Smooth muscle cell (in vitro differentiated cells): ENCODE measurements around the gene TCEANC2. TPM values are rescaled to one million over a fixed set of nuclear protein-coding genes. Genes with fewer than 3 reads are reported as not detected.

Experiments
- DNase-seq: peaks from one replicate; lab custom pipeline; 2025; ENCODE audit not compliant: unreplicated experiment; lab: John Stamatoyannopoulos, UW
- H2AFZ ChIP-seq: fragments of 200-600 bp; sonication (generic); 2 replicates; pipeline ENCODE4 v1.6.0; 2016; ENCODE audit warnings: antibody characterized with exemption, low read depth, mild to moderate bottlenecking
- H3F3A ChIP-seq: fragments of 200-600 bp; sonication (generic); 2 replicates; pipeline ENCODE4 v1.6.0; 2017; ENCODE audit warnings: antibody characterized with exemption, low read depth
- H3K27ac ChIP-seq: fragments of 200-600 bp; sonication (generic); 2 replicates; pipeline ENCODE4 v1.5.1; 2016; ENCODE audit warnings: low read depth, mild to moderate bottlenecking
- H3K27me3 ChIP-seq: fragments of 200-600 bp; sonication (generic); 2 replicates; pipeline ENCODE4 v1.6.1; 2016; ENCODE audit warnings: low read depth, mild to moderate bottlenecking
- H3K36me3 ChIP-seq: fragments of 200-600 bp; sonication (generic); 2 replicates; pipeline ENCODE4 v1.5.1; 2016; ENCODE audit warnings: low read depth
- H3K4me1 ChIP-seq: fragments of 200-600 bp; sonication (generic); 2 replicates; pipeline ENCODE4 v1.5.1; 2016; ENCODE audit warnings: low read depth
- H3K4me2 ChIP-seq: fragments of 200-600 bp; sonication (generic); 2 replicates; pipeline ENCODE4 v1.6.0; 2016; ENCODE audit warnings: mild to moderate bottlenecking
- H3K4me3 ChIP-seq: fragments of 200-600 bp; sonication (generic); 2 replicates; pipeline ENCODE4 v1.5.1; 2016; ENCODE audit warnings: mild to moderate bottlenecking
- H3K79me2 ChIP-seq: fragments of 200-600 bp; sonication (generic); 2 replicates; pipeline ENCODE4 v1.6.0; 2016; ENCODE audit warnings: low read depth, mild to moderate bottlenecking
- H3K9ac ChIP-seq: fragments of 200-600 bp; sonication (generic); 2 replicates; pipeline ENCODE4 v1.6.0; 2016; ENCODE audit warnings: low read depth
- H3K9me3 ChIP-seq: fragments of 200-600 bp; sonication (generic); replicated peaks from 2 replicates; pipeline ENCODE4 v1.5.1; 2016; ENCODE audit warnings: low read depth
- H4K20me1 ChIP-seq: fragments of 200-600 bp; sonication (generic); 2 replicates; pipeline ENCODE4 v1.6.0; 2016; ENCODE audit warnings: low read depth
- WGBS: methylation state at CpG from one replicate; pipeline ENCODE4 v1.1.7; 2016; ENCODE audit warnings: low lambda C conversion rate; 5-methylcytosine and 5-hydroxymethylcytosine counted together
- polyA plus RNA-seq: library from polyadenylated mRNA; unstranded; fragments of >200 nt; fragmentation: Nextera tagmentation; extraction: Ambion mirVana; gene quantifications from 2 replicates; pipeline ENCODE4 v1.2.1, GENCODE V29; 2016
- total RNA-seq: library from RNA; depleted of rRNA; stranded (reverse); fragments of >200 nt; gene quantifications from 2 replicates; pipeline ENCODE4 v1.2.3, GENCODE V29; 2014
- TF ChIP-seq, protein P1 (sequence below): fragments of 200-600 bp; sonication (generic); IDR thresholded peaks from 2 replicates; pipeline ENCODE4 v1.5.1; 2017; ENCODE audit warnings: borderline replicate concordance, mild to moderate bottlenecking, antibody characterized with exemption; ENCODE audit not compliant: insufficient read depth, poor library complexity, severe bottlenecking

The TCEANC2 gene
- total and polyA plus RNA-seq, 2 experiments from 2014 or later = 2.1 to 4.6 TPM

- TF ChIP-seq, protein P1, sequence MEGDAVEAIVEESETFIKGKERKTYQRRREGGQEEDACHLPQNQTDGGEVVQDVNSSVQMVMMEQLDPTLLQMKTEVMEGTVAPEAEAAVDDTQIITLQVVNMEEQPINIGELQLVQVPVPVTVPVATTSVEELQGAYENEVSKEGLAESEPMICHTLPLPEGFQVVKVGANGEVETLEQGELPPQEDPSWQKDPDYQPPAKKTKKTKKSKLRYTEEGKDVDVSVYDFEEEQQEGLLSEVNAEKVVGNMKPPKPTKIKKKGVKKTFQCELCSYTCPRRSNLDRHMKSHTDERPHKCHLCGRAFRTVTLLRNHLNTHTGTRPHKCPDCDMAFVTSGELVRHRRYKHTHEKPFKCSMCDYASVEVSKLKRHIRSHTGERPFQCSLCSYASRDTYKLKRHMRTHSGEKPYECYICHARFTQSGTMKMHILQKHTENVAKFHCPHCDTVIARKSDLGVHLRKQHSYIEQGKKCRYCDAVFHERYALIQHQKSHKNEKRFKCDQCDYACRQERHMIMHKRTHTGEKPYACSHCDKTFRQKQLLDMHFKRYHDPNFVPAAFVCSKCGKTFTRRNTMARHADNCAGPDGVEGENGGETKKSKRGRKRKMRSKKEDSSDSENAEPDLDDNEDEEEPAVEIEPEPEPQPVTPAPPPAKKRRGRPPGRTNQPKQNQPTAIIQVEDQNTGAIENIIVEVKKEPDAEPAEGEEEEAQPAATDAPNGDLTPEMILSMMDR = no peak
- Histone ChIP-seq H3K9ac (peak overlapping the region; percentile 95), H3K36me3 (no peaks in the 10 kb centered on the region), H3K4me3 (peak overlapping the region; percentile 77), H3K79me2 (peaks cover 46% of the 10 kb centered on the region), H3K27ac (peak overlapping the region; percentile 91), H2AFZ (peak overlapping the region; percentile 57), H4K20me1 (peaks cover 41% of the 10 kb centered on the region), H3K4me2 (peak overlapping the region; percentile 84), H3K27me3 (no peaks in the 10 kb centered on the region), H3F3A (peaks cover 4% of the 10 kb centered on the region), H3K4me1 (peaks cover 13% of the 10 kb centered on the region), H3K9me3 (no peaks in the 10 kb centered on the region)
- DNase-seq = no peak
- 1% methylated on average over 23 of the region's 23 CpGs for WGBS
These were observed 926 bp upstream of the TCEANC2 start for GRCh38 chr1:54052431-54052933.

DNA sequence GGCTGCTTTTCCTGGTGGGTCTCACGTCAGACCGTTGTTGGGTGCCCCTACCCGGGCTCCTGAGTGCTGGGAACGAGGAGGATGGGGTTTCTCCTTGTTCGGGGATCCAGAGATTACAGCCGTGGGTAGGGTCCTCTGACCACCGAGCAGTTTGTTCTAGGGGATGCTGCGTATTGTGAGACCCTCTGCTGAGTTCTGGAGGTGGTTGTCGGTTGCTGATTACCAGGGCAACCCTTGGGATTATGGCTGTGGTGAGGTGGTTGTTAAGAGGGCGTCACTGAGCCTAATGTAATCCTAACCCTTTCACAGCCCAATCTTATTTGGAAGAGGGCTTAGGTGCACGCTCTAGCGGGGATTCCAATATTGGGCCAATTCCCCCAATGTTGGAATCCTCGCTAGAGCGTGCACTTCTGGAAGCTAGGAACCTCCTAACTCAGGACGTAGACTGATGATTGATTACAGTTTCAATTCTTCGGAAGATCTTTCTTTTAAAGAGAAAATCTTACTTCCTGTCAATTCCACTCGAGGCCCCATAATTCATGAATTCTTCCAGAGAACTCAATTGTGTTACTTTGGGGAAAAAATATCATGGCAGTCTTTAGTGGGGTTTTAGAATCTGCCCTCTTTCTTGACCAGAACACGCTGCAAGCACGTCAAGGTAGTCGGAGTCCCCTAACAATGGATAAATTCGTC is 483 bp downstream of the TCEANC2 start:
- TF ChIP-seq, protein P1 = no peak
- WGBS = 23% methylated on average over 21 of the region's 21 CpGs
- Histone ChIP-seq H3K36me3 (no peaks in the 10 kb centered on the region), H3K4me1 (peaks cover 13% of the 10 kb centered on the region), H3K79me2 (peaks cover 32% of the 10 kb centered on the region), H3K9me3 (no peaks in the 10 kb centered on the region), H3K9ac (peak overlapping the region; percentile 95), H3K27me3 (no peaks in the 10 kb centered on the region), H3K4me3 (peak overlapping the region; percentile 77), H2AFZ (peak overlapping the region; percentile 64), H3K4me2 (peak overlapping the region; percentile 84), H3K27ac (peak overlapping the region; percentile 91), H3F3A (peaks cover 4% of the 10 kb centered on the region), H4K20me1 (peaks cover 27% of the 10 kb centered on the region)
- DNase-seq = no peak

GRCh38 chr1:54054438-54054749 is 986 bp downstream of the TCEANC2 start:
- TF ChIP-seq, protein P1 = no peak
- WGBS = 76% methylated on average over 5 of the region's 5 CpGs
- peak overlapping the region; percentile 84 for H3K4me2 ChIP-seq
- H3K27me3 ChIP-seq = no peaks in the 10 kb centered on the region
- peaks cover 4% of the 10 kb centered on the region for H3F3A ChIP-seq
- peak overlapping the region; percentile 77 for H3K4me3 ChIP-seq
- H3K9ac ChIP-seq = peak overlapping the region; percentile 95
- H3K36me3 ChIP-seq = no peaks in the 10 kb centered on the region
- H3K27ac ChIP-seq = no peak overlapping the region
- no peak for DNase-seq
- peaks cover 27% of the 10 kb centered on the region for H3K79me2 ChIP-seq
- no peaks in the 10 kb centered on the region for H3K9me3 ChIP-seq
- peaks cover 22% of the 10 kb centered on the region for H4K20me1 ChIP-seq
- peaks cover 13% of the 10 kb centered on the region for H3K4me1 ChIP-seq
- H2AFZ ChIP-seq = peak overlapping the region; percentile 64

- DNase-seq = no peak
- Histone ChIP-seq H3K4me3 (no peak overlapping the region), H3K27me3 (no peaks in the 10 kb centered on the region), H3K36me3 (no peaks in the 10 kb centered on the region), H3K9ac (no peak overlapping the region), H3K4me1 (no peaks in the 10 kb centered on the region), H3F3A (no peaks in the 10 kb centered on the region), H3K79me2 (no peaks in the 10 kb centered on the region), H4K20me1 (no peaks in the 10 kb centered on the region), H3K27ac (no peak overlapping the region), H3K9me3 (no peaks in the 10 kb centered on the region), H3K4me2 (no peak overlapping the region), H2AFZ (no peak overlapping the region)
- TF ChIP-seq, protein P1 = no peak
- WGBS = 95% methylated on average over 5 of the region's 5 CpGs
These were observed 10.9 kb downstream of the TCEANC2 start for GRCh38 chr1:54064299-54064698.
